HFFc6 (cell line): Measurements from ENCODE around the gene MEF2D. TPM values are rescaled to one million over a fixed set of nuclear protein-coding genes. Genes with fewer than 3 reads are reported as not detected.

Source experiments
- DNase-seq: peaks from one replicate; pipeline ENCODE4 v3.0.0-alpha.2; 2018
- H3K27ac Mint-ChIP-seq: 2 replicates; pipeline ENCODE4 v1.8.0; 2020; ENCODE audit warnings: mild to moderate bottlenecking, mixed read lengths
- H3K27me3 Mint-ChIP-seq: 2 replicates; pipeline ENCODE4 v1.8.0; 2021; ENCODE audit warnings: mild to moderate bottlenecking, moderate library complexity, mixed read lengths; ENCODE audit not compliant: insufficient read depth
- H3K36me3 Mint-ChIP-seq: 2 replicates; pipeline ENCODE4 v1.8.0; 2021; ENCODE audit warnings: low read depth, mixed read lengths
- H3K4me1 Mint-ChIP-seq: 2 replicates; pipeline ENCODE4 v1.8.0; 2020; ENCODE audit warnings: low read depth, mixed read lengths
- H3K4me3 Mint-ChIP-seq: 2 replicates; pipeline ENCODE4 v1.8.0; 2020; ENCODE audit warnings: mild to moderate bottlenecking, moderate library complexity, mixed read lengths
- H3K9me3 Mint-ChIP-seq: 2 replicates; pipeline ENCODE4 v1.8.0; 2020; ENCODE audit warnings: mild to moderate bottlenecking, mixed read lengths
- total RNA-seq, 6 experiments: library from RNA; stranded (reverse); fragmentation: NEBNext Ultra II Directional; extraction: Animal tissue kit (Norgen Biotek cat#: 25700); gene quantifications; 2 replicates in 1 of 6; 3 replicates in 5 of 6; pipeline ENCODE4 v1.2.3, GENCODE V29; 2021
- TF ChIP-seq, protein P1 (sequence below): fragments of 200-600 bp; sonication (generic); IDR thresholded peaks from 2 replicates; pipeline ENCODE4 v1.5.0; 2021; ENCODE audit warnings: antibody characterized with exemption, mild to moderate bottlenecking

The MEF2D gene
- total RNA-seq, 6 experiments from 2014 or later = 50.0 to 60.1 (median 56.8) TPM

DNA sequence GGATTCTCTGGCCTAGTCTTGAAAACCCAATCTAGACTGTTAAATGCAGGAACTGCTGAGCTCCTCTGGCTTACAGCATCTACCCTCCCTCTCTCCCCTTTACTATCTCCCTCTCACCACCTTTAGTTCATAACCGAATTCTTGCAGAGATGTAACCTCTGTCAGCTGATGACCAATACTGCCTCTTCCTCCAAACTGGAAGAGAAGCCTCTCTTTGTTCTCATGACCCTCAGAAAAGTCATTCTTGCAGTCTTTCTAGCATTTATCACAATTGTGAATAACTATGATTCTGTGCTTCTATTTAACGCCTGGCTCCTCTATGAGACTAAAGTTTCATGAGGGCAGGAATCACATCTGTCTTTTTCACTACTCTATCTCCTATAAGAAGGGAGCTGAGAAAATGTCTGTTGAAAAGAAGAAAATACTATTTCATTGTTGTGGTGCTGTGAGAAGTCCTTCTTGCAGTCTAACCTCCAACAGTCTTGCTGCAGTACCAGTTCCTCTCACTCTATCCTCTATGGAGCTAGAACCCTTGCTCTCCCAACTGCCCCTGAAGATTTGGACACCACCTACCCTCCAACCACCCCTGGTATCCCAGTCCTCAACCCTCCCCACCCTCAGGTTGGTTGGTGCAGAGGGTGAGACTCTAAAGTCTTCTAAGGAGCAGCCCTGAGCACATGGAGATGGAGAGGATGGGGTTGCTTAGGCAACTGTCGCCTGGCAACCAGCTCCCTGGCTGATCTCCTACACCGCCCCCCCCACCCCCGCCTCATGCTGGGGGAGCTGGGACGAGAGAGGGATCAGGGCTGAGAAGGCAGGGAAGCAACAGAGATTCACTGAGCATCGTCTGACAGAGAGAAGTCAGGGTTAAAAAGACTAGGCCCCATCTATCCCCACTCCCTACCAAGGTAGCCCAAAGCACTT is 13.9 kb downstream of the MEF2D start:
- Mint-ChIP-seq H3K4me1 (peaks cover 71% of the 10 kb centered on the region), H3K36me3 (peaks cover 23% of the 10 kb centered on the region), H3K27ac (peak overlapping the region; percentile 40), H3K27me3 (peaks cover 8% of the 10 kb centered on the region), H3K9me3 (no peaks in the 10 kb centered on the region), H3K4me3 (no peak overlapping the region)
- no peak for DNase-seq
- TF ChIP-seq, protein P1, sequence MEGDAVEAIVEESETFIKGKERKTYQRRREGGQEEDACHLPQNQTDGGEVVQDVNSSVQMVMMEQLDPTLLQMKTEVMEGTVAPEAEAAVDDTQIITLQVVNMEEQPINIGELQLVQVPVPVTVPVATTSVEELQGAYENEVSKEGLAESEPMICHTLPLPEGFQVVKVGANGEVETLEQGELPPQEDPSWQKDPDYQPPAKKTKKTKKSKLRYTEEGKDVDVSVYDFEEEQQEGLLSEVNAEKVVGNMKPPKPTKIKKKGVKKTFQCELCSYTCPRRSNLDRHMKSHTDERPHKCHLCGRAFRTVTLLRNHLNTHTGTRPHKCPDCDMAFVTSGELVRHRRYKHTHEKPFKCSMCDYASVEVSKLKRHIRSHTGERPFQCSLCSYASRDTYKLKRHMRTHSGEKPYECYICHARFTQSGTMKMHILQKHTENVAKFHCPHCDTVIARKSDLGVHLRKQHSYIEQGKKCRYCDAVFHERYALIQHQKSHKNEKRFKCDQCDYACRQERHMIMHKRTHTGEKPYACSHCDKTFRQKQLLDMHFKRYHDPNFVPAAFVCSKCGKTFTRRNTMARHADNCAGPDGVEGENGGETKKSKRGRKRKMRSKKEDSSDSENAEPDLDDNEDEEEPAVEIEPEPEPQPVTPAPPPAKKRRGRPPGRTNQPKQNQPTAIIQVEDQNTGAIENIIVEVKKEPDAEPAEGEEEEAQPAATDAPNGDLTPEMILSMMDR = no peak

DNA sequence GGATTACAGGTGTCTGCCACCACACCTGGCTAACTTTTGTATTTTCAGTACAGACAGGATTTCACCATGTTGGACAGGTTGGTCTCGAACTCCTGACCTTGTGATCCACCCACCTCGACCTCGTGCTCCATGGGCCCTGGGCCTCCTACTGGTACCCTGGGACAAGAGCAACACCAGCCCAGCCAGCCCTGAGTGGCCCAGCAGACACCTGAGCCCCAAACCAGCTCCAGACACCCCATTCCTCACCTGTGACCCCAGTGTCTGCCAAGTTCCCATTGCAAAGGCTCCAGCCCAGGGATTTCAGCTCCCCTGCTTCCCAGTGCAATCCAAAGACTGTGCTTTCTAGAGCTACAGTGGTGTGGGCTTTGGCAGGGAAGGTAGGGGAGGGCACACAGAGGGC is 14.6 kb downstream of the MEF2D start:
- Mint-ChIP-seq H3K27me3 (peaks cover 4% of the 10 kb centered on the region), H3K27ac (no peak overlapping the region), H3K4me1 (peaks cover 67% of the 10 kb centered on the region), H3K9me3 (no peaks in the 10 kb centered on the region), H3K4me3 (no peak overlapping the region), H3K36me3 (peaks cover 24% of the 10 kb centered on the region)
- no peak for DNase-seq
- TF ChIP-seq, protein P1 = no peak

DNA sequence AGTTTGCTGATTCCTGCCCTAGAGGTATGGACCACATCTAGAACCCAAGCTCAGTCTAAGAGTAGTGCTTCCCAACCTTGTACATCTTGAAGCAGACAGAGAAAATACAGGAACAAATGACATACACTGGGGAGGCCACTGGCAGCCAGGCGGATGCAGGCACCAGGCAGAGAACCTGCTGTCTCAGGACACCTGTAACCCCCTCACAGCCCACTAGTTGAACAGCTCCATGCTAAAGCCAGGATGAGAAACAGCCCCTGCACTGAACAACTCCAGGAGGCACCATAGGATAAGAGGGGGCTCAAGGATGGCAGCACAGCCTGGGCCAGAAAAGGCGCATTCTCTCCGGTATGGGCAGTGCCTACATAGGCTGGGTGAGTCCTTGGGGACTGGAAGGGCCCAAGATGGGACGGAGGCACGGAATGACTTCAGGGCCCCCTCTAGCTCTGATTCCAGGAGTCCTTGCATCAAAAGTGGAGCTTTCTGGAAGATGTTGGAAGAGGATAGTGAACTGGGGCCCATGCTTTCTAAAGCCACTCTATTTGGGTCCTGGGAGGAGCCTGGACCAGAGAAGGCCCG is 16.0 kb downstream of the MEF2D start:
- Mint-ChIP-seq H3K9me3 (no peaks in the 10 kb centered on the region), H3K4me3 (no peak overlapping the region), H3K36me3 (peaks cover 36% of the 10 kb centered on the region), H3K27me3 (peaks cover 1% of the 10 kb centered on the region), H3K27ac (0 out of 2 replicates have a peak overlapping the region, but pooled peaks have one; percentile 18), H3K4me1 (peaks cover 62% of the 10 kb centered on the region)
- TF ChIP-seq, protein P1 = no peak
- no peak for DNase-seq

DNA sequence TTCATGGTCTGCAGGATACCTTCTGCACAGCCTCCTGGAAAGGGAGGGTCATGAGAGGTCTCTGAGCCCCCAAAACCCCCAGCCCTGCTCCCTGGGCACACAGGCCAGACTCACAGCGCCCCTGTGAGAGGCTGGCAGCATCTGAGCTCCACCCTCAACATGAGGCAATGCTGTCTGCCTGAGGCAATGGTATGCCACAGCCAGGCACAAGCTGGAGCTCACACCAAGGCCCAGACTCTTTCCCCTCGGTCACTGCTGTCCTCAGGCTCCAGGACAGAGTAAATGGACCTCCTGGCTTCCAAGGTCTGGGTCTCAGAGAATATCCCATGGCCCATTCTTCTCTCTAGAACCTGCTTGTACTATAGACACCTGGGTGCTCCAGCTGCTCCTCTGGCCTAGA is 17.2 kb downstream of the MEF2D start:
- H3K27me3 Mint-ChIP-seq = peaks cover 1% of the 10 kb centered on the region
- no peaks in the 10 kb centered on the region for H3K9me3 Mint-ChIP-seq
- DNase-seq = no peak

DNA sequence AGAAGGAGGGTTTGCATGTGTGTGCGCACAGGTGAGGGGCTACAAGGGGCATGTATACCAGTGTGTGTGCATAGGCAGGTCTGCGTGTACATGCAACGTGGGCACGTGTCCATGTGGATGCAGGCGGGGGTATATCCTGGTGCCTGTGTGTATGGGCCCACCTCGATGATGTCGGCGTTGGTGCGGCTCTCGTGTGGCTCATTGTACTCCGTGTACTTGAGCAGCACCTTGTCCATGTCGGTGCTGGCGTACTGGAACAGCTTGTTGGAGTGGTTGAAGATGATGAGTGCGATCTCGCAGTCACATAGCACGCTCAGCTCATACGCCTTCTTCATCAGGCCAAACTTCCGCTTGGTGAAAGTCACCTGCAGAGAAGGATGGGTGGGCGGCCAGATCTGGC is 18.3 kb downstream of the MEF2D start:
- H3K27ac Mint-ChIP-seq = no peak overlapping the region
- H3K4me3 Mint-ChIP-seq = no peak overlapping the region
- no peaks in the 10 kb centered on the region for H3K9me3 Mint-ChIP-seq
- DNase-seq = no peak
- H3K36me3 Mint-ChIP-seq = peaks cover 45% of the 10 kb centered on the region
- peaks cover 4% of the 10 kb centered on the region for H3K27me3 Mint-ChIP-seq
- TF ChIP-seq, protein P1 = no peak
- peaks cover 55% of the 10 kb centered on the region for H3K4me1 Mint-ChIP-seq

More for the DNA sequence above, 17.2 kb downstream of the MEF2D start:
- TF ChIP-seq, protein P1 = no peak
- Mint-ChIP-seq H3K4me1 (peaks cover 56% of the 10 kb centered on the region), H3K27ac (peak overlapping the region; percentile 2; the same call in 1 of the 2 replicates), H3K4me3 (no peak overlapping the region), H3K36me3 (peaks cover 44% of the 10 kb centered on the region)
